EL (cell line): ENCODE results near the gene CA10.

ENCODE experiments used
- DNase-seq: peaks from one replicate; pipeline ENCODE4 v3.0.0-alpha.2; 2016

The CA10 gene

DNA sequence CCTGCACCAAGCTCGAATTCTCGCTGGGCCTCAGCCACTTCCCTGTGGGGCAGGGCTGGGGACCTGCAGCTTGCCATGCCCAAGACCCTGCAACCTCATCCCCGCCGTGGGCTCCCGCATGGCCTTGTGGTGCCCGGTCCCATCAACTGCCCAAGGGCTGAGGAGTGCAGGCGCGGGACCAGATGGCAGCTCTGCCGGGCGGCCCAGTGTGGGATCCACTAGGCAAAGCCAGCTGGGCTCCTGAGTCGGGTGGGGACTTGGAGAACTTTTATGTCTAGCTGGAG, 489.6 kb downstream of the CA10 start:
- DNase-seq = no peak

GRCh38 chr17:51668155-51668962, 490.2 kb downstream of the CA10 start:
- no peak for DNase-seq

DNA sequence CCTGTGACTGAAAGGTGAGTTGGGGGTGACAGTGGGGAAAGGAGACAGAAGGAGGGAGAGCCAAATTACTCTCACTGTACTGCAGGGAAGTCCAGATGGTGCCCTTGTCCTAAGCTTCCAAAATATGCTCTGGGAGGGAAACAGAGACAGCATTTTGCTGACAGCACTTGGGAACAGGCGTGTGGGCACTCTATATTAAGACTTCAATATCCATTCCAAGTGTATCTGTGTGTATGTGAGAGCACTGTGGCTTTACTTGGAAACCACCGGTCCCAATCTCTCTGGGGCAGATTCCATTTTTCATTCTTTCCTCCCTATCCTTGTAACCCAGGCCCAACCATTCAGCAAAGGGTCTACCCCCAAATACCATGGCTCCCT, 490.8 kb downstream of the CA10 start:
- no peak for DNase-seq

- DNase-seq = no peak
These were observed 491.4 kb downstream of the CA10 start for GRCh38 chr17:51666971-51667705.

- no peak for DNase-seq
These were observed 496.1 kb downstream of the CA10 start for GRCh38 chr17:51662204-51663056.

DNA sequence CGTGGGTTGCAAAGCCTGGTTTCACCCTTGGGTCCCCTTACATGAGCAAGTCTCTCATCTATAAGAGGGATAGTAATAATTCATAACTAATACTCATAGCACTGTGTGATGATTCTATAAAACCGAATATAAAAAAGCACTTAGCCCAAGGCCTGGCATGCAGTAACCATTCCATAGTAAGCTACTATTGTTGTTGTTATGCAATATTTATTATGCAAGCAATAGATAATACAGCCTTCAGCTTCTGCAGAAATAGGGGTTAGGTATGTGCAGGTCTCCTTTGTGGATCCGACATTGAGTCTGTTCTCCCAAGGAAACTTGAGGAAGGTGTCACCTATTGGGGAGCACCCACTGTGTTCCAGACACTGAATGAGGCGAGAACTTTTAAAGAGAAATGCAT, 497.1 kb downstream of the CA10 start:
- no peak for DNase-seq

DNA sequence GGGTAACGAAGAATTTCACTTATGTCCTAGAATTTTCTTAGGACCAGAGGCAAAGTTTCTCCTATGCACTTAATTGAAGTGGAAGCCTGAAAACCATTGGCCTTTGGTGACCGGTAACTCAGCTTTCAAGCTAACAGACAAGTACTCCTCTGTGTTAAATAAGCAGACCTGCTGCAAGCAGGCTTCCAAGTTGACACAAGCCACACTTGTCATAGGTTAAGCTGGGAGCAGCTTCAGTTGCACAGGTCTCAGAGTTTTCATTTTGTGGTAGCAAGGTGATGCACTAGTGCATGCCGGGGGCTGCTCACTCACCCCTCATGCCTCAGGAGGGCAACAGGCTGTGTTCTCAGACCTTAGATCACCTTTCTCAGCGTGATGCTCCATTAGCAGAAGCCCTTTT, 498.2 kb downstream of the CA10 start:
- DNase-seq = no peak

DNA sequence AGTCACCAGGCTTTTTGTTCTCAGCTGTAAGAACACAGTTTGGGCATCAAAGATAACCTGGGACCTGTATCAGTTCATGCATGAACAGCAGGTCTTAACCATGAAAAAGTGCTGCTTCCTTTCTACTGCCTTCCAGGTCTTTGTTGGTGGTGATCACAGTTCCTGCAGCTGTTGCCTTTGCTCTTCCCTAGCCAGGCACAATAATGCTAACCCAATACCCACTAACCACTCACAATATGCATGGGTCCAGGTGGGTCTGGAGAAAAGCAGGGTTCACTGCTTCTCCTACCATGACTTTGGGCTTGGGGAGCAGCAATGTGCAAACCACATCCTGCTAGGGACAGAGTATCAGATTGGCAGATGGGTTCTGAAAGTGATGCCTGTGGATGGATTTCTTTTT, 501.3 kb downstream of the CA10 start:
- no peak for DNase-seq

GRCh38 chr17:51653878-51654277, 504.6 kb downstream of the CA10 start:
- DNase-seq = no peak

DNA sequence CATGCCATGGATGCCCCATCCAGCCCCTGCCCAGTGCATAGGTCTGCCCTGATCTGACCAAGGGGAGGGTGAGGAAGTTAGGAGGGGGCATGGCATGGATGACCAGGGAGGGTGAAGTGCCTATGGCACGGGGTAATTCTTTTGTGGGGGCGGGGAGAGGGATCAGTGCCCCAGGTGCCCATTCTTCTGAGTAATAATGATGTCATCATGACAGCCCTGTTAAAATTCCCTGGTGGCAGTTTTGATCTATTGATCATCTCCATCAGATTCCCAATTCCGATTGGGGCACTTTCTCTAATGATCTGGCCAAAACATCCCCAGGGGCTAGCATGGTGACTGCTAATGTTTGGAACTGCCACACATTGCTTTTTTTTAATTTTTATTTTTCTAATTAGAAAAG, 506.0 kb downstream of the CA10 start:
- no peak for DNase-seq

DNA sequence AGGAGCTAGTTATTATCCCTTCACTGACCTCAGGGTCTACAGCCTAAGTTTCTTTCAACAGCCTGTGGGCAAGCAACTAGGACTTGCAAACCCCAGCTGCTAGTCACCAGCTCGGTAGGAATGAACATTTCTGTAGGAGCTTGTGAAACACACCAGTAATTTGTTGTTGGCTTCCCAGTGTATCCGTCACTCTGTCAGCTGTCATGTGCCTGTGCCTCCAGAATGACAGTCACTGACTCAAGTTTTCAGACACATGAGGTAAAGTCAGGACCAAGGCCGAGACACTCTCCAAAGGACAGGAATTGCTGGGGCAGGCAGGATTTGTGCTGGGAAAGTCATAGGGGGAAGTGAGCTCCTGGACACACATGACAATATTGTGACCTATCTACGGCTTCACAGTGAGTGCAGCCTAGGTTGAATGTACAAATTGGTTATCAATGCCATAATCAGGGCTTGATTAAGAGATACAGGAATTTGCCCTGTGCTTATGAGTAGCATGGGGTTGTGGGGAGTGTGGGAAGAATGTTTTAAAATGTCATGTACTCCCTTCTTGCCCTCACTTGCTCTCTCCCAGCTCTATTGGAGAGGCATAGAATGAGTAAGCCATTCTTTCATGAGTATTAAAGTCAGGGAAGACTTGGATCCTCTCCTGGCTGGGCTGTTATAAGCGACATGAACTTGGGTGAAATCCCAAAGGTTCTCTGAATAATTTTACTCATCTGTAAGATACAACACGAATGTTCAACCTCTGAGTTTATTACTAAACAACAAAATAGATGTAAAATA, 506.8 kb downstream of the CA10 start:
- no peak for DNase-seq

DNA sequence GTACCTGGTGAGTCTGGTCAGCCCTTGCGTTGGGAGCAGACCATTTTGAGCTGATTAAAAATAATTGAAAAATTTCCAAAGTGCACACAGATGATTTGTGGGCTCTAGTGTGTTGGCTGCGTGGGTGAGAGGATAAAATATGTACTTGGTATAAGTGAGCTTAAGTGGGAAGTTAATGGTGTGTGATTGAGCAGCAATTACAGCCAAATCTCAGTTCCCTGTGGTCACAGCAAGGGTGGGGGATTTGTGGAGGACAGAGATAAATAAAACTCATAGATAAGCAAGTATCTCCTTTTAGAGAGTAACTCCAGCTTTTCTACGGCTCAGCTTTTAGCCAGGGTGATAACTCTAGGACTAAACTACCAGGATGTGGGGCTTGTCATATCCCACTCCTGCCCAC, 507.7 kb downstream of the CA10 start:
- no peak for DNase-seq

GRCh38 chr17:51650202-51650601, 508.3 kb downstream of the CA10 start:
- no peak for DNase-seq

GRCh38 chr17:51647826-51648225, 510.7 kb downstream of the CA10 start:
- peak; percentile 4 for DNase-seq

DNA sequence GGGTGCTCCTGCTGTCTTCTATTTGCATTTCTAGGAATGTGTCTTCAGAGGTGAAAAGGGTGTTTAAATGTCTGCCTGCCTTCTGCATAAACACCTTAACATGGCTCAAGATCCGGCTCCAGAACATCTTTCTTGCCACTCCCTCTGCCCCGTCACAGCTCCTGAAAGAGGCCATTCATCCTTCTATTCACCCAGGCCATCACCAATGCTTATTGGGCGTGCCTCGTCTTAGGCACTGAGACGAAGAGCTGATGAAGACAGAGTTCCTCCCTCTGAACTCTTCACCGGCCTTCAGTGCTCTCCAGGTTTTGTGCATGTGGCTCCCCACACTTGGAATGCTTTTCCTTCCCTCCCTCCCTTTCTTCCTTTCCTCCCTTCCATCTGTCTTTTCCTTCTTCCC, 511.4 kb downstream of the CA10 start:
- DNase-seq = no peak

GRCh38 chr17:51646539-51646938, 512.0 kb downstream of the CA10 start:
- DNase-seq = no peak

DNA sequence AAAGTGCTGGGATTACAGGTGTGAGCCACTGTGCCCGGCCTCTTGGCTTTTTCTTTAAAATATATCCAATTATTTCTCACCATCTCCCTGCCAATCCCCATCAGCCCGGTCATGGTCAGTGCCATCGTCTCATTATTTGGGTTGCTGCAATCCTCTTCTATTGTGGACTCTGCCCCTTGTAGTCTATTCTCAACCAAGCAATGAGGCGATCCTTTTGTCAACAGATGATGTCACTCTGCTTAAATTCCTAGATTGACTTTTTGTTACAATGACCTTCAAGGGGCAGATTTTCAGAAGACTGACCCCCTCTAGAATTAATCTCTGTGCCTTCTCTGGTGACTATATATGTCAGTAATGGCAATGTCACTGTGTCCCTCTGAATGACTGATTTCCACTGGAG, 513.5 kb downstream of the CA10 start:
- no peak for DNase-seq

- no peak for DNase-seq
These were observed 514.6 kb downstream of the CA10 start for GRCh38 chr17:51643702-51644490.

- DNase-seq = no peak
These were observed 516.5 kb downstream of the CA10 start for GRCh38 chr17:51642029-51642428.

- no peak for DNase-seq
These were observed 518.3 kb downstream of the CA10 start for GRCh38 chr17:51640108-51640622.

GRCh38 chr17:51638971-51639370, 519.5 kb downstream of the CA10 start:
- DNase-seq = no peak

- DNase-seq = no peak
These were observed 522.2 kb downstream of the CA10 start for GRCh38 chr17:51636291-51636690.
